GM23338 (cell line): ENCODE measurements around the gene HDHD3. TPM values are rescaled to one million over a fixed set of nuclear protein-coding genes. Genes with fewer than 3 reads are reported as not detected.
"Not testable (repeated sequence)": the region's sequence is repeated elsewhere in the genome, so short reads cannot be mapped to it uniquely, and the experiment has no call there.

ENCODE experiments used
- ATAC-seq: fragments of 200-7000 bp; cut with Tn5 transposase; 3 replicates; pipeline ENCODE4 v1.9.1; 2020
- DNase-seq: peaks from one replicate; pipeline ENCODE4 v3.0.0-alpha.2; 2015; ENCODE audit warnings: low spot score
- H2AFZ ChIP-seq: fragments of 200-600 bp; sonication (generic); 2 replicates; pipeline ENCODE4 v1.8.0; 2016; ENCODE audit warnings: antibody characterized with exemption, mild to moderate bottlenecking, moderate library complexity
- H3F3A ChIP-seq: fragments of 200-600 bp; sonication (generic); replicated peaks from 2 replicates; pipeline ENCODE4 v1.8.0; 2017; ENCODE audit warnings: antibody characterized with exemption, mixed run types, low read depth
- H3K27ac ChIP-seq: fragments of 200-600 bp; sonication (generic); 2 replicates; pipeline ENCODE4 v1.6.1; 2016; ENCODE audit warnings: low read depth
- H3K27me3 ChIP-seq: fragments of 200-600 bp; sonication (generic); 2 replicates; pipeline ENCODE4 v1.8.0; 2016; ENCODE audit warnings: mild to moderate bottlenecking, mixed run types, moderate library complexity; ENCODE audit not compliant: insufficient read depth
- H3K36me3 ChIP-seq: fragments of 200-600 bp; sonication (generic); 2 replicates; pipeline ENCODE4 v1.8.0; 2016; ENCODE audit warnings: mild to moderate bottlenecking; ENCODE audit not compliant: insufficient read depth
- H3K4me1 ChIP-seq: fragments of 200-600 bp; sonication (generic); 2 replicates; pipeline ENCODE4 v1.8.0; 2016; ENCODE audit warnings: mild to moderate bottlenecking, moderate library complexity; ENCODE audit not compliant: insufficient read depth
- H3K4me2 ChIP-seq: fragments of 200-600 bp; sonication (generic); 2 replicates; pipeline ENCODE4 v1.7.1; 2017; ENCODE audit warnings: mixed run types
- H3K4me3 ChIP-seq: fragments of 200-600 bp; sonication (generic); 2 replicates; pipeline ENCODE4 v1.6.1; 2016; ENCODE audit warnings: mixed run types
- H3K79me2 ChIP-seq: fragments of 200-600 bp; sonication (generic); replicated peaks from 2 replicates; pipeline ENCODE4 v1.8.0; 2017; ENCODE audit warnings: mild to moderate bottlenecking; ENCODE audit not compliant: insufficient read depth
- H3K9me2 ChIP-seq: fragments of 200-600 bp; sonication (generic); 2 replicates; pipeline ENCODE4 v1.8.0; 2017; ENCODE audit not compliant: insufficient read depth
- H4K20me1 ChIP-seq: fragments of 200-600 bp; sonication (generic); replicated peaks from 2 replicates; pipeline ENCODE4 v1.8.0; 2017; ENCODE audit warnings: mild to moderate bottlenecking; ENCODE audit not compliant: insufficient read depth
- H3K27ac Mint-ChIP-seq: 2 replicates; pipeline ENCODE4 v1.8.0; 2020; ENCODE audit warnings: inconsistent platforms, mild to moderate bottlenecking, moderate library complexity, mixed read lengths
- H3K27me3 Mint-ChIP-seq: 3 replicates; pipeline ENCODE4 v1.8.0; 2022; ENCODE audit warnings: low read depth, mild to moderate bottlenecking, moderate library complexity, mixed read lengths, inconsistent platforms; ENCODE audit not compliant: insufficient read depth, poor library complexity
- H3K36me3 Mint-ChIP-seq: 3 replicates; pipeline ENCODE4 v1.8.0; 2021; ENCODE audit warnings: low read depth, mild to moderate bottlenecking, inconsistent platforms, moderate library complexity, mixed read lengths
- H3K4me1 Mint-ChIP-seq: 3 replicates; pipeline ENCODE4 v1.8.0; 2020; ENCODE audit warnings: mild to moderate bottlenecking, inconsistent platforms, mixed read lengths
- H3K4me3 Mint-ChIP-seq: 3 replicates; pipeline ENCODE4 v1.8.0; 2021; ENCODE audit warnings: moderate library complexity, mild to moderate bottlenecking, inconsistent platforms, mixed read lengths
- H3K9me3 Mint-ChIP-seq: 3 replicates; pipeline ENCODE4 v1.8.0; 2020; ENCODE audit warnings: moderate library complexity, mild to moderate bottlenecking, inconsistent platforms, mixed read lengths
- NANOG ChIP-seq: IDR thresholded peaks from 2 replicates; pipeline ENCODE4 v1.6.1; 2016; ENCODE audit warnings: antibody characterized with exemption, borderline replicate concordance
- REST ChIP-seq: IDR thresholded peaks from one replicate; pipeline ENCODE4 v1.6.1; 2018; ENCODE audit warnings: antibody characterized with exemption; ENCODE audit not compliant: unreplicated experiment
- ZNF114 ChIP-seq: fragments of 250-450 bp; sonication (Bioruptor Pico); IDR thresholded peaks from 2 replicates; pipeline ENCODE4 v1.5.0; 2020; ENCODE audit warnings: mild to moderate bottlenecking, moderate library complexity
- polyA plus RNA-seq: library from polyadenylated mRNA; unstranded; fragments of >200 nt; fragmentation: Nextera tagmentation; extraction: Ambion mirVana; gene quantifications from 2 replicates; pipeline ENCODE4 v1.2.1, GENCODE V29; 2016
- total RNA-seq: library from RNA; depleted of rRNA; stranded (reverse); fragments of >200 nt; shearing (Covaris generic); gene quantifications from 2 replicates; pipeline ENCODE4 v1.2.3, GENCODE V29; 2014
- TF ChIP-seq, protein P1 (sequence below), 2 experiments: fragments of 200-600 bp in 1 of 2; sonication (generic) in 1 of 2; conservative IDR thresholded peaks; 2 replicates each; pipeline versions ENCODE4 v1.5.1 to v1.6.1; 2016 to 2017; ENCODE audit warnings: antibody characterized with exemption in 2 of 2, low read depth in 2 of 2, mild to moderate bottlenecking in 2 of 2, moderate library complexity in 1 of 2

The HDHD3 gene
- total and polyA plus RNA-seq, 2 experiments from 2014 or later: 9.5 to 17.7 TPM

- not testable (repeated sequence) for H3K9me3 Mint-ChIP-seq, H3K9me2 ChIP-seq, H3K79me2 ChIP-seq, H3K36me3 Mint-ChIP-seq, H3K4me3 ChIP-seq, H4K20me1 ChIP-seq, H3K27me3 ChIP-seq, DNase-seq, H3F3A ChIP-seq, H3K27ac Mint-ChIP-seq, H3K36me3 ChIP-seq, ATAC-seq, H3K27ac ChIP-seq, H3K4me1 ChIP-seq, H2AFZ ChIP-seq, H3K27me3 Mint-ChIP-seq, H3K4me3 Mint-ChIP-seq, H3K4me2 ChIP-seq
- H3K4me1 Mint-ChIP-seq: peaks cover 14% of the 10 kb centered on the region
Observed at GRCh38 chr9:113379829-113380210, 3.0 kb upstream of the HDHD3 start.

DNA sequence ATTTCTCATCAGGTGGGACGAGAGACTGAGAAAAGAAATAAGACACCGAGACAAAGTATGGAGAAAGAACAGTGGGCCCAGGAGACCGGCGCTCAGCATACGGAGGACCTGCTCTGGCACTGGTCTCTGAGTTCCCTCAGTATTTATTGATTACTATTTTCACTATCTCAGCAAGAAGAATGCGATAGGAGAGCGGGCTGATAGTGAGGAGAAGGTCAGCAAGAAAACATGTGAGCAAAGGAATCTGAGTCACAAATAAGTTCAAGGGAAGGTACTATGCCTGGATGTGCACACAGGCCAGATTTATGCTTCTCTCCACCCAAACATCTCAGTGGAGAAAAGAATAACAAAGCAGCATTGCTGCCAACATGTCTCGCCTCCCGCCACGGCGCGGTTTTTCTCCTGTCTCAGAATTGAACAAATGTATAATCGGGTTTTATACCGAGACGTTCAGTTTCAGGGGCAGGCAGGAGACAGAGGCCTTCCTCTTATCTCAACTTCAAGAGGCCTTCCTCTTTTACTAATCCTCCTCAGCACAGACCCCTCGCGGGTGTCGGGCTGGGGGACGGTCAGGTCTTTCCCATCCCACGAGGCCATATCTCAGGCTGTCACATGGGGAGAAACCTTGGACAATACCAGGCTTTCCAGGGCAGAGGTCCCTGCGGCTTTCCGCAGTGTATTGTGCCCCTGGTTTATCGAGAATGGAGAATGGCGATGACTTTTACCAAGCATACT, 2.5 kb upstream of the HDHD3 start:
- H3K36me3 Mint-ChIP-seq, ATAC-seq, H2AFZ ChIP-seq, H4K20me1 ChIP-seq, H3K9me2 ChIP-seq, H3K4me1 ChIP-seq, H3K27me3 ChIP-seq, H3K27me3 Mint-ChIP-seq, H3K27ac ChIP-seq, H3K79me2 ChIP-seq, DNase-seq, H3F3A ChIP-seq, H3K9me3 Mint-ChIP-seq, H3K27ac Mint-ChIP-seq, H3K4me3 Mint-ChIP-seq, H3K4me3 ChIP-seq, H3K4me2 ChIP-seq, H3K36me3 ChIP-seq: not testable (repeated sequence)
- H3K4me1 Mint-ChIP-seq: peaks cover 14% of the 10 kb centered on the region

- H3K27ac Mint-ChIP-seq: no peak overlapping the region; the same call in 1 of the 2 replicates
- Histone ChIP-seq H3K27me3 (no peaks in the 10 kb centered on the region), H3F3A (no peaks in the 10 kb centered on the region), H3K27ac (no peak overlapping the region), H3K4me1 (no peaks in the 10 kb centered on the region), H3K4me3 (peak overlapping the region; percentile 85), H2AFZ (no peak overlapping the region), H3K79me2 (no peaks in the 10 kb centered on the region), H3K9me2 (no peaks in the 10 kb centered on the region), H3K36me3 (no peaks in the 10 kb centered on the region), H3K4me2 (peak overlapping the region; percentile 84; the same call in 1 of the 2 replicates), H4K20me1 (no peaks in the 10 kb centered on the region)
- ATAC-seq: no peak
- H3K9me3 Mint-ChIP-seq: no peaks in the 10 kb centered on the region
- no peak for DNase-seq
- peaks cover 9% of the 10 kb centered on the region for H3K4me1 Mint-ChIP-seq
- peaks cover 4% of the 10 kb centered on the region for H3K27me3 Mint-ChIP-seq
- peaks cover 6% of the 10 kb centered on the region; the same call in 1 of the 3 replicates for H3K36me3 Mint-ChIP-seq
- H3K4me3 Mint-ChIP-seq: peak overlapping the region; percentile 92
- TF ChIP-seq, protein P1, sequence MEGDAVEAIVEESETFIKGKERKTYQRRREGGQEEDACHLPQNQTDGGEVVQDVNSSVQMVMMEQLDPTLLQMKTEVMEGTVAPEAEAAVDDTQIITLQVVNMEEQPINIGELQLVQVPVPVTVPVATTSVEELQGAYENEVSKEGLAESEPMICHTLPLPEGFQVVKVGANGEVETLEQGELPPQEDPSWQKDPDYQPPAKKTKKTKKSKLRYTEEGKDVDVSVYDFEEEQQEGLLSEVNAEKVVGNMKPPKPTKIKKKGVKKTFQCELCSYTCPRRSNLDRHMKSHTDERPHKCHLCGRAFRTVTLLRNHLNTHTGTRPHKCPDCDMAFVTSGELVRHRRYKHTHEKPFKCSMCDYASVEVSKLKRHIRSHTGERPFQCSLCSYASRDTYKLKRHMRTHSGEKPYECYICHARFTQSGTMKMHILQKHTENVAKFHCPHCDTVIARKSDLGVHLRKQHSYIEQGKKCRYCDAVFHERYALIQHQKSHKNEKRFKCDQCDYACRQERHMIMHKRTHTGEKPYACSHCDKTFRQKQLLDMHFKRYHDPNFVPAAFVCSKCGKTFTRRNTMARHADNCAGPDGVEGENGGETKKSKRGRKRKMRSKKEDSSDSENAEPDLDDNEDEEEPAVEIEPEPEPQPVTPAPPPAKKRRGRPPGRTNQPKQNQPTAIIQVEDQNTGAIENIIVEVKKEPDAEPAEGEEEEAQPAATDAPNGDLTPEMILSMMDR (conservative IDR thresholded peaks at IDR 0.05; ENCODE audit: low read depth in 2 of 2): no peak
- TF ChIP-seq REST (no peak), ZNF114 (CRISPR knock-in tag) (no peak), NANOG (no peak)
Observed at GRCh38 chr9:113375057-113376023, 1.4 kb downstream of the HDHD3 start.
